GM19193 (cell line): ENCODE measurements around the gene ENTHD1.

Experiments
- POLR2A ChIP-seq: IDR thresholded peaks from 4 replicates; pipeline ENCODE4 v1.6.1; 2011; ENCODE audit not compliant: insufficient read depth, insufficient read length; ENCODE audit errors: extremely low read depth

ENTHD1 gene

GRCh38 chr22:39833610-39834009 is 60.0 kb downstream of the ENTHD1 start:
- TF ChIP-seq POLR2A: no peak

GRCh38 chr22:39833093-39833492 is 60.5 kb downstream of the ENTHD1 start:
- no peak for TF ChIP-seq POLR2A

- TF ChIP-seq POLR2A: no peak
These were observed 60.9 kb downstream of the ENTHD1 start for GRCh38 chr22:39832627-39833074.

DNA sequence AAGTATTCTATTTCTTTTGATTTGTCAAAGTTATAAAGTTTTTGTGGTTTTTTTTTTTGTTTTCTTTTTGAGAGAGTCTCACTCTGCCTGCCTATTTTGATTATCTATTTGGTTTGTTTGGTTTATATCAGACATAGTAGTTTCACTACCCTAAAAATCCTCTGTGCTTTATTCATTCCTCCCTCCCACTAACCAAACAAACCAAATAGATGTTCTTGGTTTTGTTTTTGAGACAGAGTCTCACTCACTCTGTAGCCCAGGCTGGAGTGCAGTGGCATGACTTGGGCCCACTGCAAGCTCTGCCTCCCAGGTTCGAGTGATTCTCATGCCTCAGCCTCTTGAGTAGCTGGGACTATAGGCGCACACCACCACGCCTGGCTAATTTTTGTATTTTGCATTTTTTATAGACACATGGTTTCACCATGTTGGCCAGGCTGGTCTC is 67.9 kb downstream of the ENTHD1 start:
- TF ChIP-seq POLR2A: no peak

DNA sequence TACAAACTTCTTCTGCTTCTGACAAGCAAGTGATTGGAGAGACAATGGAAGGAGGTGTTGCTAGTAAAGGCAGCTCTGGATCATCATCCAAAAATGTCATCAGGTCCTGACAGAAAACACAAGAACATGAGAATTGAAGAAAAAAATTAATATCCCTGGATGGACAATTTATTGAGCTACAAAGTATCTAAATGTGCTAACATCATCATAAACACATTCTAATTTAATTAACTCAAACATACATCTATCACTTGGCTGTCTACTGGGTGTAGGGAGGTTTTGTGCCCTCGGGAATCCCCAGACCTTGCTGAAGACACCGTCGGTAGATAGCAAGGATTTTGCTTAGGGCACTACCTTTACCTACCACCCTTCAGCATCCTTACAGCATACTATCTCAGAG is 72.6 kb downstream of the ENTHD1 start:
- TF ChIP-seq POLR2A: no peak

GRCh38 chr22:39820256-39820655 is 73.3 kb downstream of the ENTHD1 start:
- TF ChIP-seq POLR2A: no peak

- TF ChIP-seq POLR2A: no peak
These were observed 74.1 kb downstream of the ENTHD1 start for GRCh38 chr22:39819429-39819828.

DNA sequence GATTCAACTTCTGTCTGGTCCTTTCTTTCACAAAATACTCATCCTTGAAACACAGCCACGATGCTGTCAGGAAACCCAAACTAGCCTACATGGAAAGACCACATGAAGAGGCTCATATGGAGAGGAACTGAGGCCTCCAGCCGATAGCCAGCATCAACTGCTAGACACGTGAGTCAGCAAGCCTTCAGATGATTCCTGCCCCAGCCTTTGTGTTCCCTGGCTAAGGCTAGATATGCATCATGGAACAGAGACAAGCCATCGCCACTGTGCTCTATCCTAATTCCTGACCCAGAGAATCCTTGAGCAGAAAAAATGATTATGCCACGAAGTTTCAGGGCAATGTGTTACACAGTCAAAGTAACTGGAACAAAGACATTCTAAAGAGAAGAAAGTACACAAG is 75.5 kb downstream of the ENTHD1 start:
- TF ChIP-seq POLR2A: no peak

DNA sequence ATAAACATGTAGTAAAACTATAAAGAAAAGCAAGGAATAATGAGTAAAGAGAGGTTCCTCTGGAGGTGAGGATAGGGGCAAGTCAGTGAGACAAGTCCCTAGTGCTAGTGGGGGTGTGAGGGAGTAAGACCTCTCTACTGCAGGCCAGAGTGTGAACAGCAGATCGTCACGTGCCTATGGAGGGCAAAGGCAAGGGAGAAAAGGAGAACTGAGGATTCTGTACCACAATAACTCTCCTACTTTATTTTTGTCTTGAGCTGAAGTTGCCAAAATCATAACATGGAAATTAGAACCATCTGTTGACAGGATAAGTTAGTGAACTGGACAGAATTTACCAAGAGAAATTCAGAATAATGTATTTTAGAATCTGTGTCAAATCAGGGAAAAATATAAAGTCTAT is 77.6 kb downstream of the ENTHD1 start:
- TF ChIP-seq POLR2A: no peak

DNA sequence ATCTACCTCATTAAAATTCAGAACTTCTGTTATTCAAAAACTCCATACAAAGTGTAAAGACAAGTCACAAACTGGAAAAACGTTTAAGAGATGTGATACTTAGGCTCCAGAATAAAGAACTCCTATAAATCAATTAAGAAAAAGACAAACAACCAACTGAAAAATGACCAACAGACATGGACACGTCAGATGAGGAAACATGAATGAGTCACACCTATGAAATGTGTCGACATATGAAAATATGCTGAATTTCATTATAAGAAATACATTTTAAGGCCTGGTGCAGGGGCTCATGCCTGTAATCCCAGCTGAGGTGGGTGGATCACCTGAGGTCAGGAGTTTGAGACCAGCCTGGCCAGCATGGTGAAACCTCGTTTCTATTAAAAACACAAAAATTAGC is 78.7 kb downstream of the ENTHD1 start:
- TF ChIP-seq POLR2A: no peak

GRCh38 chr22:39809772-39810557 is 83.6 kb downstream of the ENTHD1 start:
- no peak for TF ChIP-seq POLR2A

DNA sequence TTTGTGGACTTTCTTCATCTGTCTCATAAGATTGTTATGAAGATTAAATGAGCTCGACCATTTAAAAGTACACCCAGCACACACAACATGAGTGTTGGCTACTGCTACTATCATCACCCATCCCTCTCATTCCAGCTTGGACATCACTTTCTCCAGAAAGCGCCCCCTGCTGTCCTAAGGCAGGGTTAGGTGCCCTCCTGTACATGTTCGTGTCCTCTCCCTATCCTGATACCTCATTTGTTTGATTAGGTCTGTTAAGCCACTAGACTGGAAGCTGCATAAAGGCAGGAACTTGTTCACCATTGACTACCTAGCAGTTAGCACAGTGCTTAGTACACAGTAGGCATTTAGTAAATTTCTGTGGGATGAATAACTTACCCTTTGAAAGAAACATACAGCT is 85.5 kb downstream of the ENTHD1 start:
- TF ChIP-seq POLR2A: no peak

- TF ChIP-seq POLR2A: no peak
These were observed 87.5 kb downstream of the ENTHD1 start for GRCh38 chr22:39806109-39806508.

GRCh38 chr22:39805117-39805516 is 88.4 kb downstream of the ENTHD1 start:
- TF ChIP-seq POLR2A: no peak

DNA sequence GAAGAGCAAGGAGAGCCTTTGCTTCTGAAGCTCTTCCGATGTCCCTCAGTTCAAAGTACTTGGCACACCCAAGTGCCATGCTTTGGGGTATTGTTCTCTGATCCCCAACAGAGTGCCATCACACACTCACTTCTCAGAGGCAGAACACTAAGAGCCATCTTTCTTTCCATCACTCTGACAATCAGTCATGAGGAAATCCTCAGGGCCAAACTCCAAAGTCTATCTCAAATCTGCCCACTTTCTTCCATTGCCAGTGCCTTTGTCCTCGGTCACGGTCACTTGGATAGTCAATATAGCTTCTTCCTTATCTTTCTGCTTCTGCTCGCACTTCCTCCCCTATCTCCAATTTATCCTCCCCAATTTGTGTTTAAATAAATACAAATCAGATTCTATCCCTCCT is 90.9 kb downstream of the ENTHD1 start:
- no peak for TF ChIP-seq POLR2A

DNA sequence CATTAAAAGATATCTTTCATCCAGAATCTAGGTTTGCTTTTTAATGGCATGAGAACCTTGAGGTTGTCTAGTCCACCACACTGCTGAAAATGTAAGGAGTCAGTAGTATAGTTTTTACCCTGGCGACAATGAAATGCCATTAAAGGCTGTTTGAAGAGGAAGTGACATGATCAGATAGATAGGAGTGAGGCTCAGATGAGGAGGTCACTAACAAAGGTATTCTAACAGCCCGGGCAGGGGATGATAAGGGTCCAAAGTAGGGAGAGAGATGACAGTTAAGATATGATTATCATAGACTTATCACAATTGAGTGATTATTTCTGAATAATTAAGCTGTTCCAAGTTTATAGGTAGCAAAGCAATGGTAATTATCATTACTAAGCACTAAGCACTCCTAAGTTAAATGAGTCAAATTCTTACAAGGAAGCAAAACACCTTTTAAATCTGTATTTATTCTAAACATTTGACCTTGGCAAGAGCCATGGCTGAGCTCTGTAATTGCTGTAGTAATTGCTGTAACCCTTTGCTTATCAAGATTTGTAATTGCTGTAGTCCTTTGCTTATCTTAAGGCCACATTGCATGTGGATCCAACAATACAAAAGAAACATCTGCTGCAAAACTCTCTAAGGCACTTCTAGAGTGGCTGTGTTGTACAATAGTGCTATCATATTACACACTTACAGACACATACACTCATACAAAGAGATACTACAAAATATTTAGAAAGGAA is 92.6 kb downstream of the ENTHD1 start:
- no peak for TF ChIP-seq POLR2A
